ENCODE measurements around the gene SETD7. TPM values are rescaled to one million over a fixed set of nuclear protein-coding genes. Genes with fewer than 3 reads are reported as not detected.

SETD7 gene
- polyA plus RNA-seq, 3 donors = 14.1 to 16.8 (median 15.4) TPM

- Mint-ChIP-seq H3K27me3 (ENCODE audit: low read depth in 3 of 3) (peaks cover 0 to 1% (median 0%) of the 10 kb centered on the region in 3 donors), H3K9me3 (peaks cover 0 to 1% (median 0%) of the 10 kb centered on the region in 7 donors), H3K4me1 (peaks cover under 1% of the 10 kb centered on the region), H3K36me3 (peaks cover 42 to 49% of the 10 kb centered on the region in 2 donors), H3K4me3 (no peak overlapping the region), H3K27ac (peak overlapping the region in 1 of 7 donors; percentile 21)
- Histone ChIP-seq H4K20me1 (ENCODE audit: insufficient read depth, low read length) (peaks cover 17% of the 10 kb centered on the region), H3K36me3 (replicated peaks in 1 of 2; ENCODE audit: control insufficient read depth in 1 of 2, insufficient read depth in 2 of 2, low read length in 2 of 2) (peaks cover 24 to 48% of the 10 kb centered on the region in 2 donors), H2AFZ (ENCODE audit: insufficient read depth, low read depth, low read length, poor library complexity, severe bottlenecking) (no peak overlapping the region), H3K79me2 (ENCODE audit: insufficient read depth, low read length) (peaks cover 21% of the 10 kb centered on the region), H3K4me1 (ENCODE audit: control insufficient read depth in 1 of 2, insufficient read depth in 2 of 2, low read length in 2 of 2) (no peaks in the 10 kb centered on the region), H3K4me2 (replicated peaks; ENCODE audit: extremely low read depth, low read length, poor library complexity, severe bottlenecking) (no peak overlapping the region), H3K9me3 (replicated peaks in 1 of 2; ENCODE audit: control insufficient read depth in 1 of 2, insufficient read depth in 1 of 2, low read length in 2 of 2) (no peaks in the 10 kb centered on the region), H3K27ac (ENCODE audit: low read depth in 1 of 2, low read length in 2 of 2) (no peak overlapping the region), H3K27me3 (ENCODE audit: control insufficient read depth in 2 of 2, insufficient read depth in 2 of 2, low read length in 2 of 2) (no peaks in the 10 kb centered on the region), H3K4me3 (replicated peaks in 1 of 3; ENCODE audit: low read depth in 2 of 3, low read length in 3 of 3) (no peak overlapping the region), H3K9ac (ENCODE audit: insufficient read depth, low read length, poor library complexity, severe bottlenecking) (no peak overlapping the region)
- TF ChIP-seq, protein P1, sequence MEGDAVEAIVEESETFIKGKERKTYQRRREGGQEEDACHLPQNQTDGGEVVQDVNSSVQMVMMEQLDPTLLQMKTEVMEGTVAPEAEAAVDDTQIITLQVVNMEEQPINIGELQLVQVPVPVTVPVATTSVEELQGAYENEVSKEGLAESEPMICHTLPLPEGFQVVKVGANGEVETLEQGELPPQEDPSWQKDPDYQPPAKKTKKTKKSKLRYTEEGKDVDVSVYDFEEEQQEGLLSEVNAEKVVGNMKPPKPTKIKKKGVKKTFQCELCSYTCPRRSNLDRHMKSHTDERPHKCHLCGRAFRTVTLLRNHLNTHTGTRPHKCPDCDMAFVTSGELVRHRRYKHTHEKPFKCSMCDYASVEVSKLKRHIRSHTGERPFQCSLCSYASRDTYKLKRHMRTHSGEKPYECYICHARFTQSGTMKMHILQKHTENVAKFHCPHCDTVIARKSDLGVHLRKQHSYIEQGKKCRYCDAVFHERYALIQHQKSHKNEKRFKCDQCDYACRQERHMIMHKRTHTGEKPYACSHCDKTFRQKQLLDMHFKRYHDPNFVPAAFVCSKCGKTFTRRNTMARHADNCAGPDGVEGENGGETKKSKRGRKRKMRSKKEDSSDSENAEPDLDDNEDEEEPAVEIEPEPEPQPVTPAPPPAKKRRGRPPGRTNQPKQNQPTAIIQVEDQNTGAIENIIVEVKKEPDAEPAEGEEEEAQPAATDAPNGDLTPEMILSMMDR (IDR thresholded peaks at IDR 0.05) = no peak
- intact Hi-C loops (cut with micrococcal nuclease) = no loop called here
- WGBS (ENCODE audit: insufficient coverage) = no CpG with 5 or more reads among the region's 4 CpGs
- no peak for DNase-seq
Observed at GRCh38 chr4:139476363-139476762, 79.7 kb downstream of the SETD7 start.

GRCh38 chr4:139472852-139473251, 83.2 kb downstream of the SETD7 start:
- no peak overlapping the region for H3K27ac ChIP-seq (ENCODE audit: low read depth in 1 of 2, low read length in 2 of 2)
- H3K4me3 ChIP-seq (replicated peaks in 1 of 3; ENCODE audit: low read depth in 2 of 3, low read length in 3 of 3) = no peak overlapping the region
- Mint-ChIP-seq H3K27ac (no peak overlapping the region), H3K4me1 (peaks cover 16% of the 10 kb centered on the region), H3K36me3 (peaks cover 39 to 48% of the 10 kb centered on the region in 2 donors), H3K9me3 (peaks cover 2 to 17% (median 10%) of the 10 kb centered on the region in 7 donors), H3K27me3 (ENCODE audit: low read depth in 3 of 3) (no peaks in the 10 kb centered on the region), H3K4me3 (no peak overlapping the region)
- peaks cover 0 to 4% of the 10 kb centered on the region in 2 donors for H3K9me3 ChIP-seq (replicated peaks in 1 of 2; ENCODE audit: control insufficient read depth in 1 of 2, insufficient read depth in 1 of 2, low read length in 2 of 2)
- H3K79me2 ChIP-seq (ENCODE audit: insufficient read depth, low read length) = peaks cover 56% of the 10 kb centered on the region
- H3K27me3 ChIP-seq (ENCODE audit: control insufficient read depth in 2 of 2, insufficient read depth in 2 of 2, low read length in 2 of 2) = no peaks in the 10 kb centered on the region
- H3K4me1 ChIP-seq (ENCODE audit: control insufficient read depth in 1 of 2, insufficient read depth in 2 of 2, low read length in 2 of 2) = no peaks in the 10 kb centered on the region
- no peak overlapping the region for H2AFZ ChIP-seq (ENCODE audit: insufficient read depth, low read depth, low read length, poor library complexity, severe bottlenecking)
- peaks cover 19 to 41% of the 10 kb centered on the region in 2 donors for H3K36me3 ChIP-seq (replicated peaks in 1 of 2; ENCODE audit: control insufficient read depth in 1 of 2, insufficient read depth in 2 of 2, low read length in 2 of 2)
- TF ChIP-seq, protein P1 (IDR thresholded peaks at IDR 0.05) = no peak
- DNase-seq = no peak
- intact Hi-C loops (cut with micrococcal nuclease) = no loop called here
- peaks cover 52% of the 10 kb centered on the region for H4K20me1 ChIP-seq (ENCODE audit: insufficient read depth, low read length)
- no peak overlapping the region for H3K4me2 ChIP-seq (replicated peaks; ENCODE audit: extremely low read depth, low read length, poor library complexity, severe bottlenecking)
- no peak overlapping the region for H3K9ac ChIP-seq (ENCODE audit: insufficient read depth, low read length, poor library complexity, severe bottlenecking)
- no CpG with 5 or more reads among the region's 3 CpGs for WGBS (ENCODE audit: insufficient coverage)

Data from CD14-positive monocyte (primary cell).